Activated CD4-positive, alpha-beta memory T cell treated with anti-CD3 and anti-CD28 coated beads, Interleukin-2, amount 10 ng/mL, durations not matched to agents 7 days and 5 days (primary cell): ENCODE measurements around the gene PNP. TPM values are rescaled to one million over a fixed set of nuclear protein-coding genes. Genes with fewer than 3 reads are reported as not detected.

Experiments
- CTCF ChIA-PET: fragments of 350-600 bp; sonication (Branson Sonifier 250); formaldehyde crosslinking; loops from one replicate; lab custom pipeline; 2021; ENCODE audit warnings: antibody characterized with exemption, inconsistent platforms; lab: Charles Lee
- POLR2A ChIA-PET: fragments of 350-600 bp; sonication (Branson Sonifier 250); formaldehyde crosslinking; loops from one replicate; lab custom pipeline; 2021; ENCODE audit warnings: antibody characterized with exemption; lab: Charles Lee
- DNase-seq: peaks from one replicate; pipeline ENCODE4 v3.0.0-alpha.2; 2020
- H3K27ac Mint-ChIP-seq: one replicate; pipeline ENCODE4 v1.8.0; 2021; ENCODE audit warnings: mild to moderate bottlenecking, mixed read lengths
- H3K27me3 Mint-ChIP-seq: one replicate; pipeline ENCODE4 v1.8.0; 2021; ENCODE audit warnings: mixed read lengths
- H3K36me3 Mint-ChIP-seq: one replicate; pipeline ENCODE4 v1.8.0; 2021; ENCODE audit warnings: low read depth, mixed read lengths
- H3K4me1 Mint-ChIP-seq: one replicate; pipeline ENCODE4 v1.8.0; 2021; ENCODE audit warnings: mixed read lengths
- H3K4me3 Mint-ChIP-seq: one replicate; pipeline ENCODE4 v1.8.0; 2021; ENCODE audit warnings: mild to moderate bottlenecking, mixed read lengths
- H3K9me3 Mint-ChIP-seq: one replicate; pipeline ENCODE4 v1.8.0; 2021; ENCODE audit warnings: mixed read lengths
- total RNA-seq, 2 experiments: library from RNA; stranded (reverse); gene quantifications; one replicate each; pipeline ENCODE4 v1.2.3, GENCODE V29; 2021

PNP gene
- total RNA-seq, 2 experiments from 2014 or later = 207 to 210 TPM

- no peaks in the 10 kb centered on the region for H3K9me3 Mint-ChIP-seq
- H3K27me3 Mint-ChIP-seq = no peaks in the 10 kb centered on the region
- peaks cover 34% of the 10 kb centered on the region for H3K4me1 Mint-ChIP-seq
- POLR2A ChIA-PET = interaction anchor here (1.9 kb wide), 1 partner anchor 12 kb away, joined by 10 read pairs; no protein-coding TSS in a partner anchor
- CTCF ChIA-PET = no interaction called here
- H3K27ac Mint-ChIP-seq = no peak overlapping the region
- DNase-seq = no peak
- H3K36me3 Mint-ChIP-seq = peaks cover 22% of the 10 kb centered on the region
- no peak overlapping the region for H3K4me3 Mint-ChIP-seq
Observed at GRCh38 chr14:20482382-20482781, 13.2 kb downstream of the PNP start.

GRCh38 chr14:20485900-20486299 is 16.7 kb downstream of the PNP start:
- CTCF ChIA-PET = interaction anchor here (2.9 kb wide), 1 partner anchor 16 kb away, joined by 13 read pairs; the partner anchor contains the start of gene PNP
- no peaks in the 10 kb centered on the region for H3K27me3 Mint-ChIP-seq
- H3K9me3 Mint-ChIP-seq = no peaks in the 10 kb centered on the region
- no peaks in the 10 kb centered on the region for H3K36me3 Mint-ChIP-seq
- POLR2A ChIA-PET = interaction anchor here (1.6 to 5.8 kb wide), 6 partner anchors 8 to 143 kb away, joined by 5 to 66 read pairs (median 28); partner anchors contain the start of genes APEX1, OSGEP, PARP2 and PIP4P1
- peaks cover 44% of the 10 kb centered on the region for H3K4me1 Mint-ChIP-seq
- no peak overlapping the region for H3K4me3 Mint-ChIP-seq
- DNase-seq = no peak
- H3K27ac Mint-ChIP-seq = no peak overlapping the region

DNA sequence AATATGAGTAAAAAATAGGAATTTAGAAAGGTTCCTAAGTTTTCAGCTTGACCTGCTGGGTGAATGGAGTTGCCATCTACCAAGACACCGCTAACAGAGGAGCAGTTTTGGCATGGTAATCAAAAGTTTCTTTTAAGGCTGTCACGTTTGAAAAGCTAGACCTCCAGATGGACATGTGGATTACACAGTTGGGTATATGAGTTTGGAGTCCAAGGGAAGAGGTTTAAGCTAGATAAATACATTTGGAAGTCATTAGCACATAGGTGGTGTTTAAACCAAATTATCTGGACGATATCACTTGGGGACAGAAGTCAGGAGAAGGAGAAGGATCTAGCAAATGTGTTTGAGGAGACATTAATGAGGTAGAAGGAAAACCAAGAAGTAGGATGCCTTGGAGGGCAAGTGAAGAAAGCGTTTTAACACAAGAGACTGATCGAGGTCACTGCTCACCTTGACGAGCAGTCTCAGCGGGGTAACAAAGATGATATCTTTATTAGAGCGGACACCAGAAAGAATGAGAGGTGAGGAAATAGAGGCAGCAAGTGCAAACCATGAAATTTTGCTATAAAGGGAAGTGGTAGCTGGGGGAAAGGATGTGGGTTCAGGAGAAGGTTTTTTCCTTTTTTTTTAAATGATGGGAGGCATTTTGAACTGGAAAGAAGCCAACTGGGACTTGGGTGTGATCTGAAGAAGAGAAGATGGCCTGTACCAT is 17.6 kb downstream of the PNP start:
- H3K4me3 Mint-ChIP-seq = no peak overlapping the region
- H3K27ac Mint-ChIP-seq = peak overlapping the region; percentile 24
- peaks cover 53% of the 10 kb centered on the region for H3K4me1 Mint-ChIP-seq
- H3K9me3 Mint-ChIP-seq = no peaks in the 10 kb centered on the region
- DNase-seq = no peak
- no peaks in the 10 kb centered on the region for H3K36me3 Mint-ChIP-seq
- ChIA-PET CTCF (interaction anchor here (0.6 to 2.9 kb wide), 8 partner anchors 12 to 460 kb away, joined by 3 to 13 read pairs (median 3); partner anchors contain the start of genes APEX1, OSGEP, PARP2 and PNP), POLR2A (interaction anchor here (1.0 to 5.8 kb wide), 8 partner anchors 9 to 144 kb away, joined by 3 to 66 read pairs (median 17); partner anchors contain the start of genes PARP2, PIP4P1 and PNP)
- H3K27me3 Mint-ChIP-seq = no peaks in the 10 kb centered on the region

DNA sequence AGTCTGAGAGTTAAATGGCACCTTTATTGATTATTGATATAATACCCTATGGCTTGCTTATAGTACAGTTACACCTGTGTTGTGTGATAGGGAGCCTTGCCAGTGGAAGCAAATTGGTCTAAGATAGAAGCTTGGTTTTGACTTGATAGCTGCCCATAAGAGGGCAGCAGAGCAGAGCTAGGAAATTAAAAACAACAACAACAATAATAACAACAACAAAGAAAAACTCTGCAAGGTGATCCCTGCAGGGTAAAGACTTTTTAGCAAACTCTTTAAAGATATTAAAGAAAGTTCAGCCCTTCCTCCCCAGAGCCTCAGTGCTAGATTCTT is 18.2 kb downstream of the PNP start:
- no peak overlapping the region for H3K4me3 Mint-ChIP-seq
- peaks cover 57% of the 10 kb centered on the region for H3K4me1 Mint-ChIP-seq
- no peaks in the 10 kb centered on the region for H3K36me3 Mint-ChIP-seq
- H3K9me3 Mint-ChIP-seq = no peaks in the 10 kb centered on the region
- ChIA-PET POLR2A (interaction anchor here (1.0 to 5.8 kb wide), 8 partner anchors 9 to 144 kb away, joined by 3 to 66 read pairs (median 17); partner anchors contain the start of genes PARP2, PIP4P1 and PNP), CTCF (interaction anchor here (0.6 to 2.9 kb wide), 8 partner anchors 11 to 459 kb away, joined by 3 to 13 read pairs (median 3); partner anchors contain the start of genes APEX1, OSGEP, PARP2 and PNP)
- H3K27ac Mint-ChIP-seq = peak overlapping the region; percentile 24
- H3K27me3 Mint-ChIP-seq = no peaks in the 10 kb centered on the region
- DNase-seq = no peak

- peak overlapping the region; percentile 29 for H3K4me3 Mint-ChIP-seq
- H3K27ac Mint-ChIP-seq = peak overlapping the region; percentile 86
- H3K27me3 Mint-ChIP-seq = no peaks in the 10 kb centered on the region
- no peaks in the 10 kb centered on the region for H3K9me3 Mint-ChIP-seq
- peaks cover 67% of the 10 kb centered on the region for H3K4me1 Mint-ChIP-seq
- POLR2A ChIA-PET = interaction anchor here (1.2 to 5.8 kb wide), 10 partner anchors 11 to 192 kb away, joined by 3 to 66 read pairs (median 10); partner anchors contain the start of genes APEX1, OSGEP, PIP4P1 and PNP
- peak; percentile 41 for DNase-seq
- CTCF ChIA-PET = interaction anchor here (0.8 to 1.4 kb wide), 7 partner anchors 7 to 124 kb away, joined by 3 to 5 read pairs (median 3); partner anchors contain the start of genes APEX1 and PIP4P1
- no peaks in the 10 kb centered on the region for H3K36me3 Mint-ChIP-seq
Observed at GRCh38 chr14:20489093-20489994, 20.1 kb downstream of the PNP start.

DNA sequence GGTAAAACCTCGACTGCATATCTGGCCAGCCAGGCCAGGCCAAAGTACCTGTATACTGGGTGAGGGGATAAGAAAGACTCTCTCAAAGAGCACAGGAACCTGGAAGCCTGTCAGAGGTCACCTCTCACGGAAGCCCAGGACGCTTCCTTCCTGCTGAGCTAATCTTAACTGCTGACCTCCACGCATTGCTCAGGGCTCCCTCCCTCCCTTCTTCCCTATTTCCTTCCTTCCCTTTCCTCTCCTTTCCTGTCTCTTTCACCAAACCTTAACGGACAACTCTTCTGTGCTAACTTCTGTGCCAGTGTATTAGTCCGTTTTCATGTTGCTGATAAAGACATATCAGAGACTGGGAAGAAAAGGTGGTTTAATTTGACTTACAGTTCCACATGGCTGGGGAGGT is 21.4 kb downstream of the PNP start:
- Mint-ChIP-seq H3K4me3 (no peak overlapping the region), H3K4me1 (peaks cover 75% of the 10 kb centered on the region), H3K27ac (peak overlapping the region; percentile 86), H3K27me3 (no peaks in the 10 kb centered on the region), H3K9me3 (no peaks in the 10 kb centered on the region), H3K36me3 (no peaks in the 10 kb centered on the region)
- POLR2A ChIA-PET = interaction anchor here (1.3 to 5.8 kb wide), 8 partner anchors 12 to 163 kb away, joined by 4 to 66 read pairs (median 20); partner anchors contain the start of genes APEX1, OSGEP, PIP4P1 and PNP
- no peak for DNase-seq
- CTCF ChIA-PET = no interaction called here

DNA sequence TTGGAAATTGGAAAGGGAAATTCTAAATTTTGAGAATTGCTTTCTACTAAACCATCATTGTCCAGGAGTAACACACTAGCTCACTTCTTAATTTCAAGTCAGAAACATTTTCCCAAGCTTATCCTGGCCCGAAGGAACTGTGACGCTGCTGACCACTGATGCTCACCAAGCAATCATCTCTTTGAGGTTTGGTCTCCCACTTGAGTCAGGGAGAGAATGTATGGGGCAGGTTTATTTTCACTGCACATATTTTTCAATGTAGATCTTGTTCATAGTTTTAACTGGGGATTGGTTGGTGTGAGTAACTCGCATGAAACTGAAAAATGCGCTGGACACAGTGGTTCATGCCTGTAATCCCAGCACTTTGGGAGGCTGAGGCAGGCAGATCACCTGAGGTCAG is 23.3 kb downstream of the PNP start:
- no peaks in the 10 kb centered on the region for H3K36me3 Mint-ChIP-seq
- CTCF ChIA-PET = interaction anchor here (1.2 to 1.5 kb wide), 2 partner anchors 38 to 165 kb away, joined by 3 to 4 read pairs; no protein-coding TSS in a partner anchor

GRCh38 chr14:20493634-20494033 is 24.4 kb downstream of the PNP start:
- Mint-ChIP-seq H3K27me3 (no peaks in the 10 kb centered on the region), H3K4me1 (peaks cover 61% of the 10 kb centered on the region), H3K9me3 (no peaks in the 10 kb centered on the region), H3K36me3 (no peaks in the 10 kb centered on the region), H3K27ac (no peak overlapping the region), H3K4me3 (no peak overlapping the region)
- POLR2A ChIA-PET = interaction anchor here (0.9 to 1.6 kb wide), 3 partner anchors 14 to 151 kb away, joined by 3 to 10 read pairs (median 3); partner anchors contain the start of genes PARP2 and PNP
- DNase-seq = no peak
- CTCF ChIA-PET = no interaction called here

More for the DNA sequence above, 23.3 kb downstream of the PNP start:
- no peak overlapping the region for H3K27ac Mint-ChIP-seq
- H3K9me3 Mint-ChIP-seq = no peaks in the 10 kb centered on the region
- no peaks in the 10 kb centered on the region for H3K27me3 Mint-ChIP-seq
- POLR2A ChIA-PET = interaction anchor here (1.5 to 1.6 kb wide), 2 partner anchors 23 to 31 kb away, joined by 4 to 10 read pairs; partner anchors contain the start of genes PIP4P1 and PNP
- H3K4me3 Mint-ChIP-seq = no peak overlapping the region
- H3K4me1 Mint-ChIP-seq = peaks cover 70% of the 10 kb centered on the region
- no peak for DNase-seq

DNA sequence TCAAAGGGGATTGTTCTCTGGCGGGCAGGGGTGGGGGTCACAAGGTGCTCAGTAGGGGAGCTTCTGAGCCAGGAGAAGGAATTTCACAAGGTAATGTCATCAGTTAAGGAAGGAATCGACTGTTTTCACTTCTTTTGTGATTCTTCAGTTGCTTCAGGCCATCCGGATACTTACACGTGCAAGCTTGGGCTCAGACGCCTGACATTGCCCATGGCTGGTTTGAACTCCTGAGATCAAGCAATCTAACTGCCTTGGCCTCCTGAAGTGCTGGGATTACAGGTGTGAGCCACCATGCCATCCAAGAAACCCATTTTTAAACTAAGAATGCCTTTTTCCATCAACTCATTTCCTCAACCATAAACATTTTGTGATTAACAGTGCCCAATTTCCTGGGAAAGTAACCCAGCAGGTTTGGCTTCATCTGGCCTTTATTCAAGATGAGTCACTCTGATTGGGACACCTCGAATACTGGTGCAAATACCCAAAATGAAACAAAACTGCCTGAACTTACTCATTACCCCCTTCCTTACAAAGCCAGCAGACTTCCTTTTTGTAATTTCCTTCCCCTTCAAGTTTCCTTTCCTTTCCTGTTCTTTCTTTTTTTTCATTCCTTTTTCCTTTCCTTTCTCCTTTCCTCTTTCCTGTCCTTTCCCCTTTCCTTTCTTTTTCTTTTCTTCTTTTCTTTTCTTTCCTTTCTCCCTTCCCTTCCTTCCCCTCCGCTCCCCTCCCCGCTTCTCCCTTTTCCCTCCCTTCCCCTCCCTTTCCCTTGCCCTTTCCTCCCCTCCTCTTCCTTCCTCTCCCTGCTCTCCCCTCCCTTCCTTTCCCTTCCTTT is 25.9 kb downstream of the PNP start:
- no peaks in the 10 kb centered on the region for H3K9me3 Mint-ChIP-seq
- peak overlapping the region; percentile 50 for H3K27ac Mint-ChIP-seq
- H3K4me3 Mint-ChIP-seq = no peak overlapping the region
- CTCF ChIA-PET = interaction anchor here (0.8 kb wide), 1 partner anchor 77 kb away, joined by 3 read pairs; no protein-coding TSS in a partner anchor
- peaks cover 54% of the 10 kb centered on the region for H3K4me1 Mint-ChIP-seq
- no peaks in the 10 kb centered on the region for H3K36me3 Mint-ChIP-seq
- H3K27me3 Mint-ChIP-seq = no peaks in the 10 kb centered on the region
- no peak for DNase-seq
- POLR2A ChIA-PET = interaction anchor here (0.8 kb wide), 1 partner anchor 25 kb away, joined by 5 read pairs; the partner anchor contains the start of gene PNP

- no peak overlapping the region for H3K4me3 Mint-ChIP-seq
- peaks cover 8% of the 10 kb centered on the region for H3K27me3 Mint-ChIP-seq
- CTCF ChIA-PET = interaction anchor here (0.8 kb wide), 1 partner anchor 11 kb away, joined by 3 read pairs; no protein-coding TSS in a partner anchor
- H3K9me3 Mint-ChIP-seq = no peaks in the 10 kb centered on the region
- H3K4me1 Mint-ChIP-seq = peaks cover 29% of the 10 kb centered on the region
- H3K36me3 Mint-ChIP-seq = no peaks in the 10 kb centered on the region
- POLR2A ChIA-PET = no interaction called here
- no peak overlapping the region for H3K27ac Mint-ChIP-seq
- no peak for DNase-seq
Observed at GRCh38 chr14:20498622-20499021, 29.4 kb downstream of the PNP start.

DNA sequence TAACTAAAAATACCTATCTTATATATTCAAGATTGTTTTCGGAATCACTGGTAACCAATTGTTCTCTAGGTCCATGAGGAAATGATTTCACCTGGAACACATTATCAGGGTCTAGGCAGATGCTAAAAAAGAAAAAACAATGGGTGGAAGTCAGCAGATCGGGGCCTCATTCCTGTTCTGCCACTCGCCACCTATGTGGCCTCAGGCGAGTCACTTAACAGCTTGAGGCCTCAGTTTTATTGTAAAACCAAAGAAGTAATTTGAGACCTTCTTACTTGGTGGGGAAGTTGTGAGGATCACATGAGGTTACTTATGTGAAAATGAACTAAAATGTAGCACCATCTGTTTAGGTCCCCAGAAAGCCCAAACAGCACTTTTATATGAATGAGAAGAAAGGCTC is 29.9 kb downstream of the PNP start:
- DNase-seq = no peak
- H3K4me1 Mint-ChIP-seq = peaks cover 29% of the 10 kb centered on the region
- H3K9me3 Mint-ChIP-seq = no peaks in the 10 kb centered on the region
- H3K27ac Mint-ChIP-seq = no peak overlapping the region
- POLR2A ChIA-PET = no interaction called here
- H3K36me3 Mint-ChIP-seq = no peaks in the 10 kb centered on the region
- peaks cover 12% of the 10 kb centered on the region for H3K27me3 Mint-ChIP-seq
- CTCF ChIA-PET = interaction anchor here (0.8 kb wide), 1 partner anchor 12 kb away, joined by 3 read pairs; no protein-coding TSS in a partner anchor
- no peak overlapping the region for H3K4me3 Mint-ChIP-seq
